ENCODE data around the gene NEO1. TPM values are rescaled to one million over a fixed set of nuclear protein-coding genes. Genes with fewer than 3 reads are reported as not detected.

The NEO1 gene
- total and polyA plus RNA-seq, 9 of the 15 experiments (the other 6 are each of a cell fraction or from before 2014, with no cell fraction given): 0.08 to 1.7 (median 0.48) TPM

DNA sequence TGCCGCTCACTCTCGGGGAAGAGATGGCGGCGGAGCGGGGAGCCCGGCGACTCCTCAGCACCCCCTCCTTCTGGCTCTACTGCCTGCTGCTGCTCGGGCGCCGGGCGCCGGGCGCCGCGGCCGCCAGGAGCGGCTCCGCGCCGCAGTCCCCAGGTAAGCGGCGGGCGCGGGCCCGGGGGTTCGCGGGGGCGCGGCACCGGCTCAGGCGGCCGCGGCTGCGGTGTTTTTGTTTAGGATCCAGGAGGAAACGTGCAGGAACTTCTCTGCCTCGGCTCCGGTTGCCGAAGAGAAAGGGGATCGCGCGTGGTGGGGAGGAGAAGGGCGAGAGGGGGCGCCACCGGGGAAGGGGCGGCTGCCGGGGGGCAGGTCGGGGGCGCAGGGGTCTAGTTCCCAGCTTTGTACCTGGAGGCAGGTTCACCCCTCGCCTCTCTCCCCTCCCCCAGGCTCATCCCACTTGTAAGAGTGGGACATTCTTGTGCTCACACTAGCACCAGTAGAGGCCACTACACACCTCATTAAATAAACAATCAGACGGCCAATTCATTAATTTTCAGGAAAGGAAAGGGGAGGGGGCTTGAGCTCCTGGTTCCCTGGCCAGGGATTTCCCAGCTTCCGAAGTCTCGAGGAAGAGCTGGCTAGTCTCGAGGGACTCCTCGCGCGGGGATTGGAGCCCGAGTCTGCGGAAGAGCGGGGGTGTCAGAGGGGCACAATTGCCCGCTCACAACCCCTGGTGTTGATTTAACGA, 562 bp downstream of the NEO1 start (continued):
- TF ChIP-seq, protein P1, sequence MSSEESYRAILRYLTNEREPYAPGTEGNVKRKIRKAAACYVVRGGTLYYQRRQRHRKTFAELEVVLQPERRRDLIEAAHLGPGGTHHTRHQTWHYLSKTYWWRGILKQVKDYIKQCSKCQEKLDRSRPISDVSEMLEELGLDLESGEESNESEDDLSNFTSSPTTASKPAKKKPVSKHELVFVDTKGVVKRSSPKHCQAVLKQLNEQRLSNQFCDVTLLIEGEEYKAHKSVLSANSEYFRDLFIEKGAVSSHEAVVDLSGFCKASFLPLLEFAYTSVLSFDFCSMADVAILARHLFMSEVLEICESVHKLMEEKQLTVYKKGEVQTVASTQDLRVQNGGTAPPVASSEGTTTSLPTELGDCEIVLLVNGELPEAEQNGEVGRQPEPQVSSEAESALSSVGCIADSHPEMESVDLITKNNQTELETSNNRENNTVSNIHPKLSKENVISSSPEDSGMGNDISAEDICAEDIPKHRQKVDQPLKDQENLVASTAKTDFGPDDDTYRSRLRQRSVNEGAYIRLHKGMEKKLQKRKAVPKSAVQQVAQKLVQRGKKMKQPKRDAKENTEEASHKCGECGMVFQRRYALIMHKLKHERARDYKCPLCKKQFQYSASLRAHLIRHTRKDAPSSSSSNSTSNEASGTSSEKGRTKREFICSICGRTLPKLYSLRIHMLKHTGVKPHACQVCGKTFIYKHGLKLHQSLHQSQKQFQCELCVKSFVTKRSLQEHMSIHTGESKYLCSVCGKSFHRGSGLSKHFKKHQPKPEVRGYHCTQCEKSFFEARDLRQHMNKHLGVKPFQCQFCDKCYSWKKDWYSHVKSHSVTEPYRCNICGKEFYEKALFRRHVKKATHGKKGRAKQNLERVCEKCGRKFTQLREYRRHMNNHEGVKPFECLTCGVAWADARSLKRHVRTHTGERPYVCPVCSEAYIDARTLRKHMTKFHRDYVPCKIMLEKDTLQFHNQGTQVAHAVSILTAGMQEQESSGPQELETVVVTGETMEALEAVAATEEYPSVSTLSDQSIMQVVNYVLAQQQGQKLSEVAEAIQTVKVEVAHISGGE (CRISPR knock-in tag; IDR thresholded peaks at IDR 0.05): no peak
- TF ChIP-seq JUN (IDR thresholded peaks at IDR 0.05; ENCODE audit: borderline replicate concordance, low read depth, low read length) (no peak), JUN (CRISPR knock-in tag; IDR thresholded peaks at IDR 0.05; ENCODE audit: borderline replicate concordance) (no peak), ZNF143 (CRISPR knock-in tag; IDR thresholded peaks at IDR 0.05) (no peak), RBBP5 (IDR thresholded peaks at IDR 0.05; ENCODE audit: borderline replicate concordance, insufficient read depth, low read length, poor library complexity, severe bottlenecking) (no peak), ATF1 (CRISPR knock-in tag; IDR thresholded peaks at IDR 0.05) (no peak), ATF1 (tag; IDR thresholded peaks at IDR 0.05) (no peak), HMG20B (CRISPR knock-in tag; IDR thresholded peaks at IDR 0.05) (no peak), CCNT2 (IDR thresholded peaks at IDR 0.05; ENCODE audit: borderline replicate concordance, extremely low read depth, insufficient read length, low read depth, low read length) (no peak), CBX2 (IDR thresholded peaks at IDR 0.05; ENCODE audit: insufficient read depth, low read length, poor library complexity, severe bottlenecking) (no peak), CHD2 (IDR thresholded peaks at IDR 0.05; ENCODE audit: low read depth, low read length) (no peak), RFX5 (IDR thresholded peaks at IDR 0.05; ENCODE audit: low read depth, low read length) (no peak), NUFIP1 (IDR thresholded peaks at IDR 0.05; ENCODE audit: partially characterized antibody) (no peak), NFRKB (IDR thresholded peaks at IDR 0.05; ENCODE audit: low read depth) (no peak), STAT5A (IDR thresholded peaks at IDR 0.05; ENCODE audit: borderline replicate concordance, low read length) (no peak), BHLHE40 (IDR thresholded peaks at IDR 0.05; ENCODE audit: low read length) (no peak)
- TF ChIP-seq, protein P2, sequence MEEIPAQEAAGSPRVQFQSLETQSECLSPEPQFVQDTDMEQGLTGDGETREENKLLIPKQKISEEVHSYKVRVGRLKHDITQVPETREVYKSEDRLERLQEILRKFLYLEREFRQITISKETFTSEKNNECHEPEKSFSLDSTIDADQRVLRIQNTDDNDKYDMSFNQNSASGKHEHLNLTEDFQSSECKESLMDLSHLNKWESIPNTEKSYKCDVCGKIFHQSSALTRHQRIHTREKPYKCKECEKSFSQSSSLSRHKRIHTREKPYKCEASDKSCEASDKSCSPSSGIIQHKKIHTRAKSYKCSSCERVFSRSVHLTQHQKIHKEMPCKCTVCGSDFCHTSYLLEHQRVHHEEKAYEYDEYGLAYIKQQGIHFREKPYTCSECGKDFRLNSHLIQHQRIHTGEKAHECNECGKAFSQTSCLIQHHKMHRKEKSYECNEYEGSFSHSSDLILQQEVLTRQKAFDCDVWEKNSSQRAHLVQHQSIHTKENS (CRISPR knock-in tag; IDR thresholded peaks at IDR 0.05): no peak
- TF ChIP-seq, protein P3, sequence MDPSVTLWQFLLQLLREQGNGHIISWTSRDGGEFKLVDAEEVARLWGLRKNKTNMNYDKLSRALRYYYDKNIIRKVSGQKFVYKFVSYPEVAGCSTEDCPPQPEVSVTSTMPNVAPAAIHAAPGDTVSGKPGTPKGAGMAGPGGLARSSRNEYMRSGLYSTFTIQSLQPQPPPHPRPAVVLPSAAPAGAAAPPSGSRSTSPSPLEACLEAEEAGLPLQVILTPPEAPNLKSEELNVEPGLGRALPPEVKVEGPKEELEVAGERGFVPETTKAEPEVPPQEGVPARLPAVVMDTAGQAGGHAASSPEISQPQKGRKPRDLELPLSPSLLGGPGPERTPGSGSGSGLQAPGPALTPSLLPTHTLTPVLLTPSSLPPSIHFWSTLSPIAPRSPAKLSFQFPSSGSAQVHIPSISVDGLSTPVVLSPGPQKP (CRISPR knock-in tag; IDR thresholded peaks at IDR 0.05): no peak
